G401.6 (cell line): ENCODE measurements around the gene CNTNAP2.

Source experiments
- FAIRE-seq: peaks from 2 replicates; lab custom pipeline; 2012; peaks lifted over from hg19 to GRCh38; lab: Jason Lieb, UNC

Gene CNTNAP2

DNA sequence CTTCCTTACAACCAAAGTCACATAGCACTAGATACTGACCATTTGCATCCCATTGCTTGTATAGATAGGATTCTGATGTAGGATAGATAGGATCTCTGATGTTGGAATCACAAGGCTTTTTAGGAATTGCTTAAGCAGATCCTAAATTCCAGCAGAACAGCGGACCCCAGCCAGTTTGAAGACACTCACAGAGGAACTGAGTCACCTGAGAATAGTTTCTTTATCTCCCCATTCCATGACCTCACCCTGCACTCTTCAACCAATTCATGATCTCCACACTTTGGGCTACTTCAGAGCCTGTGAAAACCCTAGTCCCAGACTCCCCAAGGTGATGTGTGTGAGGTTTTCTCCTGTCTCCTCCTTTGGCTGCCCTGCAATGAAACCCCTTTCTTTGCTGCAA is 179.4 kb downstream of the CNTNAP2 start:
- FAIRE-seq: no peak

DNA sequence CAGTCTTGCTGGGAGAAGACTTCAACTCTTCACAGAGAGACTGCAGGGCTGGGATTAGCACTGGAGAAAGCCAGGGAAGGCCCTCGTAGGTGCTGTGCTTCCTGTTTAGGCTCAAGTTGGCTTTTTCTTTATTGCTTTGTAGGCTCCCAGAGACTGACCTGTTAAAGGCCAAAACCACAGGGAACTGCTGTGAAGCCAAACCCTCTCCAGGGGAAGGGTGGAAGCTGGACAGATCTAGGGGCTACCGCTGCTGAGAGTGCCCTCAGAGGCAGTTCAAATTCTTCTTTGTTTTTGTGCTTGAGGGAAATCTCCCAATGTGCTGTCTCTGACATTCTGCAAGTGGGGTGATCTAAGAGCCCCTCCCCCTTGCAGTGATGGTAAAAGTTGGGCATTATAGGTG is 198.4 kb downstream of the CNTNAP2 start:
- FAIRE-seq: no peak

GRCh38 chr7:146319629-146320028 is 203.0 kb downstream of the CNTNAP2 start:
- no peak for FAIRE-seq

GRCh38 chr7:146321301-146321700 is 204.7 kb downstream of the CNTNAP2 start:
- FAIRE-seq: no peak

- FAIRE-seq: no peak
These were observed 214.8 kb downstream of the CNTNAP2 start for GRCh38 chr7:146331369-146331768.

DNA sequence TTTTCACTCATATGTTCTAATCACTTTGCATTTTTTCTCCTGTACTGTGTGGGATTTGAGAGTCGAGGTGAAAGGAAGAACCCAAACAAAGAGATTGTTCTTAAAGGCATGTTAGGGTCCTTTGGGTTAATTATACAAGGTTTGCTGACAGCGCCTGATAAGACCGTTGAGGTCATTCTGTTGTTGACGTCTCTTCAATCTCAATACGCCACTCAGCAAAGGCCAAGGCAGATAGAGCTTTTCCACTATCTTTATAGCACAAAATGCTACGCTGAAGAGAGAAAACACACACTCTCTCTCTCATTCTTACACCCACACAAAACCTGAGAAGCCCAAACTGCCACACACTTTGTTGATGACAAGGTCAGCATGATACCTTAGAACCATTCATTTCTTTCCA is 228.7 kb downstream of the CNTNAP2 start:
- FAIRE-seq: no peak

DNA sequence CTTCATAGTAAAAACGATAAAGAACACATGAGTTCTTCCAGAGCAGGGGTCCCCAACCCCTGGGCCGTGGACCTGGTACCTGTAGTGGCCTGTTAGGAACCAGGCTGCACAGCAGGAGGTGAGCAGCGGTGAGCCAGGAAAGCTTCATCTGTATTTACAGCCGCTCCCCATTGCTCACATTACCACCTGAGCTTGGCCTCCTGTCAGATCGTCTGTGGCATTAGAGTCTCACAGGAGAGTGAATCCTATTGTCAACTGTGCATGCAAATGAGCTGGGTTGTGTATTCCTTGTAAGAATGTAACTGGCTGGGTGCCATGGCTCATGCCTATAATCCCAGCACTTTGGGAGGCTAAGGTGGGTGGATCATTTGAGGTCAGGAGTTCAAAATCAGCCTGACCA is 229.5 kb downstream of the CNTNAP2 start:
- no peak for FAIRE-seq

DNA sequence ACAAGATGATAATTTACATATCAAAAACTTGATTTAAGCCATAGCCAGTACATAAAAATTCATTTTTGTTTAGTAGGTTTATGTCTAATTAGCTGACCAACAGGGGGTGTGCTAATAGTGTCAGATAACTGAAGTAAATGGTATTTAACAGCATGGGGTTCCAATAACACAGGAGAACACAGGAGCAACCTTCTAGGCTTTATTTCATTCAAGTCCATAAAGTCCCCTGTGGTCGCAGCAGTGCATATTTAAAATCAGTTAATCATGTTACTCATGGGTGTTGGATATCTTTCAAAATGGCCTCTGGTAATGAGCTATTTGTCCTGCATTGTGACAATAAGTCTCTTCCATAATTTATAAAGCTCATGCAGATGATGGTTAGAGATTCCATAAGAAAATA is 238.6 kb downstream of the CNTNAP2 start:
- no peak for FAIRE-seq

DNA sequence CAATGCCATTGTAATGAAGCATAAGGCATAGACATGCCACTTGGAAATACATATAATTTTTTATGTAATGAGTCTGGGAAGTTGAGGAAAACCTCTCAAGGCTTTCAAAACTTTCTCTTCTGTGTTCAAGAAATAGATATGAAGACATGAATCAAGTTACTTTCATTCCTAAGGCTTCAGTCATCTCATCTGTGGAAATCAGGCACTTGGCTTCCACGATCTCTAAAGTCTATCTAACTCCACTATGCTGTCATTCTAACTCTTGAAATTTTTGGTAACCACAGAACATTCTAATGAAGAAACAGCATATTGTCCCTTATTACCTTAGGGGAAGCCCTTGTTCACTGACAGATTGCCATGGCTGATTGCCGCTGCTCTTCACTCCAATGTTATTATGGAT is 242.6 kb downstream of the CNTNAP2 start:
- no peak for FAIRE-seq

DNA sequence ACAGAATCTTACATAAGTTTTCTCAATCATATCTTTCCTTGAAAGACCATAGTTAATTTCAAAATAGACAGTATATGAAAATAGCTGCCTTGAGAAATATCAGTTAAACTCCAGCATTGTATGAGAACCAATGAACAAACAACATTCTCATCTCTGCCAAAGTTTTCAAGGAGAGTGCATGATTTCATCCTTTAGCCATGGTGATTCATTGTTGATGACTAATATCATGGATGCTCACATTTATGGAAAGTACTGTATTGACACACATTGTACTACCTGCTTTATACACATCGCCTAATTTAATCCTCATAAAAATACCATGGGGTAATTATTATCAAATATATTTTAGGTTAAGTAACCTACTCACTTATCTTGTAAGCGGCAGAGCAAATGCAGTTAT is 250.3 kb downstream of the CNTNAP2 start:
- FAIRE-seq: no peak

GRCh38 chr7:146370171-146370570 is 253.6 kb downstream of the CNTNAP2 start:
- no peak for FAIRE-seq

DNA sequence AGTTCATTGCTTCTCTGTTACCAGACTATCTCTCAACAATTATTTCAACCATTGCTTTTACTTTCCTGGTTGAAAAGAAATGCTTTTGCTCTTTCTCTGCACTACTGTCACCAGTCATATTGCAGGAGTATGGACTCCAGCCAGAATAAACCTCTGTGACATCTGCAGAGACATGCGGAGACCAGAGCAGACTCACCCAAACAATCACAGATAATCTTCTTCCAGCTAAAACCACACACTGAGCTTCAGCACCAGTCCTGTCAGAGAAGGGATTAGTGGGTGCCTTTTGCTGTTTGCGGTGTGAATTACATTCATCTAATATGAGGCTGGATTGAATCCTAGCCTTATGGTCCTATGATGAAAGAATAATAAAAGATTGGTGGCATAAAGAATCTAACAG is 258.6 kb downstream of the CNTNAP2 start:
- no peak for FAIRE-seq

GRCh38 chr7:146378196-146378595 is 261.6 kb downstream of the CNTNAP2 start:
- FAIRE-seq: no peak

GRCh38 chr7:146387140-146387539 is 270.5 kb downstream of the CNTNAP2 start:
- FAIRE-seq: no peak

DNA sequence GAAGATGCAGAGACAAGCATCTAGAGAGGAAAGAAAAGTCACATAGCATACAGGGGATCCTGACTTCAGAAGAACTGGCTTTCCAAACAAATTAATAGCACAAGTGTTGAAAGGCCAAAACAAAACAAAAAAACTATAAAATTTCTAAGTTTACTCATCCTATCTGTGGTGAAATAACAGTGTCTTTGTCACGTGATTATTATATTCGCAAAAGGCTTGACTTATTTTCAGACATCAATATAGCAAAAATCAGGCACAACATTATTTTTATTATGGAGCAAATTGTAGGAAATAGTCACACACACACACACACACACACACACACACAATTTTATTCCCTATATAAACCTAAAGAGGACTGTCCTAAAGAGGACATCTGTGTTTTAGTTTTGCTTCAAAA is 272.3 kb downstream of the CNTNAP2 start:
- no peak for FAIRE-seq

GRCh38 chr7:146393346-146393745 is 276.7 kb downstream of the CNTNAP2 start:
- no peak for FAIRE-seq

DNA sequence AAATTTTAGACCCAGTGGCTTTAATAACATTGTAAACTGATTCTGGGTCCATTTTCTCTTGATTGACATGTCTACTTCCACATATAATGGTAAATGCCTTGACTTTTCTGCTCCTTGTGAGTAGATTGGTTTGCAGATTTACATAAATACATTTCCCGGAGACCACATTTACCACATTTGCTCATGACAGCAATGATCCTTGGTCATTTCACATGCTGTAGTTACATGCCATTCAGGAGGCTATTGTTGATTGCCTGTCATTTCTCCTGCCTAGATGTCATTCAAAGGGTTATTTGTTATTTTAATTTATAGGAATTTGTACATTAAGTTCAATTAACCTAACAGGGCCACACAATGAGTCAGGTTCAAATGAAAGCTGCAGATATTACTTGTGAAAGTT is 280.5 kb downstream of the CNTNAP2 start:
- FAIRE-seq: no peak

GRCh38 chr7:146401939-146402338 is 285.3 kb downstream of the CNTNAP2 start:
- FAIRE-seq: no peak

GRCh38 chr7:146405737-146406136 is 289.1 kb downstream of the CNTNAP2 start:
- no peak for FAIRE-seq

DNA sequence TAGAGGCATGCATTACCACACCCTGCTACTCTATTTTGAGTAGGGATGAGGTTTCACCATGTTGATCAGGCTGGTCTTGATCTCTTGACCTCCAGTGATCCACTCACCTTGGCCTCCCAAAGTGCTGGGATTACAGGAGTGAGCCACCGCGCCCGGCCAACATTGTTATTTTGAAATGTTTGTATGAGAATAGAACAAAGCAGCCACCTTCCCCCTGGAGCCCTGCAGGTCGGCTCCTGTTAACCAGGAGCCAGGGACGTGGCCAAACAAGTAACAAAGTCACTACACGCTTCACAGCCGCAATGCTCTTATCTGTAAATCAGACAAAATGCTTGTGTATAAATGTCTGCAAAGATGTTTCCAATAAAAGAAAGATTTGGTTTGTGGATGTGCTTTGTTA is 295.4 kb downstream of the CNTNAP2 start:
- FAIRE-seq: no peak

GRCh38 chr7:146412781-146413180 is 296.2 kb downstream of the CNTNAP2 start:
- FAIRE-seq: no peak

GRCh38 chr7:146414373-146414772 is 297.8 kb downstream of the CNTNAP2 start:
- FAIRE-seq: no peak

- no peak for FAIRE-seq
These were observed 298.3 kb downstream of the CNTNAP2 start for GRCh38 chr7:146414937-146415336.

- FAIRE-seq: no peak
These were observed 300.6 kb downstream of the CNTNAP2 start for GRCh38 chr7:146417176-146417575.

DNA sequence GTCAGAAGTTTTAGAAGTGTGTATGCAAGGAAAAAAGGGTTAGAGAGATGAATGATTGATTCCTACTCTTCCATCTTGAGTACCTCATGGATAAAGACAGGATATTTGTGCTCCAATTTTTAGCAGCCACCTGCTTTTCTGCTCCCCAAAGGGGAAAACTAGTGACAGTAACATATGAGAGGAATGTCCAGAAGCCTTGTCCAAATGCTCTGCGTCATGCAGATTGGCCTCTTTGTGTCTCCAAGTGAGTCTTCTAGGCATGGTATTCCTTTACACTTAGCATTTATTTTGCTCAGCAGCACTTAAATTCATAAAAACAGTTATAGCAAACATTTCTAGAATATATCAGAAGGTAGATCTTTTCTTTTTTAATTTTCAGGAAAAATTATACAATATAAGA is 306.8 kb downstream of the CNTNAP2 start:
- FAIRE-seq: no peak
